HG03460 (cell line): Measurements from ENCODE around the gene ZC3H18.
A peak's percentile ranks its signal among the peaks of the same experiment; 100 is the strongest.

ENCODE experiments used
- ATAC-seq: cut with Tn5 transposase; IDR thresholded peaks from one replicate; pipeline ENCODE4 v1.9.1; 2021; ENCODE audit not compliant: unreplicated experiment

The ZC3H18 gene

DNA sequence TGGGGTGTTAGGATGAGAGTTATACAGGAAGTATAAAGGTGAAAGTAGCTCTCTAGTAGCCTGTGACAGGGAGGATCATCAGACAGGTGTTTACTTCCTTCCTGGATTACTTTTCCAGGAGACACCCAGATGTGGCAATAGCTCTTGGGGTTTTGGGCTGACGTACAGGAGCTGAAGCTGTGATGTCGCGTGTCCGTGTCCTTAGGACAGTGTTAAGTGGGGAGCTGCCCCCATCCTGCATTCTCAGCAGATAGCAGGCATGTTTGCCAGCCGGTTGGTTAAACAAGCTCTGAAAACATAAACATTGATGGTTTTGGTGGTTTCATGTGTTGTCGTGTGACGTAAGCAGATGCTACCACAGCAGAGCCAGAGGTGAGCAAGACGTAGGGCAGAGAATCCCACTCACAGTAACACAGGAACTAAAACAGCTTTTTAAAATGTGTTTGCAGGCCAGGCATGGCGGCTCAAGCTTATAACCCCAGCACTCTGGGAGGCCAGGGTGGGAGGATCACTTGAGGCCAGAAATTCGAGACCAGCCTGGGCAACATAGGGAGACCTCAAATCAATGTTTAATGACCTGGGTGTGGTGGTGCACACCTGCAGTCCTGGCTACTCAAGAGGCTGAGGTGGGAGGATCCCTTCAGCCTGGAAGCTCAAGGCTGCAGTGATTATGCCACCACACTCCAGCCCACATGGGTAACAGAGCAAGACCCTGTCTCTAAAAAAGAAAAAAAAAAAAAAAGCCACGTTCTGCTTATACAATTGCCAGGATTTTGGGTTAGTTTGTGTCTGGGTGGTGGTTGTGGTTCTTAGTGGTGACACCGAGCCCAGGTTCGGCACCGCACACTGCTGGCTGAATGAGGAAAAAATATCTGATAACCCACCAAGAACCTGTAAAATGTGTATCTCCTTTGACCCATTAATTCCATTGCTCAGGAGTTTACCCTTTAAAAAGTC is 49.9 kb downstream of the ZC3H18 start:
- ATAC-seq: no peak

DNA sequence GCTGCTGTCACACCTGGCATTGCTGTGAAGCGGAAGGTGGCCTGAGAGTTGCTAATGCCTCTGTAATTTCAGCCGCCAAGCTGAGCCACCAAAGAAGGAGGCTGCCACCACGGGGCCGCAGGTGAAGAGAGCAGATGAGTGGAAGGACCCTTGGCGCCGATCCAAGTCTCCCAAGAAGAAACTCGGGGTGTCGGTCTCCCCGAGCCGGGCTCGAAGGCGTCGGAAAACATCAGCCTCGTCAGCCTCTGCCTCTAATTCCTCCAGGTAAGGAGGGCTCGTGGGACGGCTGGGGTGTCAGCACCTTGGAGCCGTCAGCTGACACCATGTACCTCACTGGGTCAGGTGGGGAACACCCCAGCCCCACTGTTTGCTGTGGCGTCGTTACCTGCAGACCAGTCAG is 51.9 kb downstream of the ZC3H18 start:
- no peak for ATAC-seq

DNA sequence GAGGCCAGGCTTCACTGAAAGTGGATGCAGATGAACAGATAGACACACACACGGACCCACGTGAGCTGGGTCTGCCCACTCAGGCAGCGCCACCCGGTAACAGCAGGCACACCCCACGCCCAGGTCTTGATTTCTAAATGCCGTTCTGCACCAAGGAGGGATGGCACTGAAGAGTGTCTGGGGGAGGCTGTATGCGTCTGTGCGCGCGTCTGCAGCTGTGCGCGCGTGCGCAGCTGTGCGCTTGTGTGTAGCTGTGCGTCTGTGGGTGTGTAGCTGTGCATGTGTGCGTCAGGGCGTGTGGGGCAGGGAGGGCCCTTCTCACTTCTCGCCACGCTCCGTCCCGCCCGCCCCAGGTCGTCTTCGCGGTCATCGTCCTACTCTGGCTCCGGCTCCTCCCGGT is 52.7 kb downstream of the ZC3H18 start:
- no peak for ATAC-seq

DNA sequence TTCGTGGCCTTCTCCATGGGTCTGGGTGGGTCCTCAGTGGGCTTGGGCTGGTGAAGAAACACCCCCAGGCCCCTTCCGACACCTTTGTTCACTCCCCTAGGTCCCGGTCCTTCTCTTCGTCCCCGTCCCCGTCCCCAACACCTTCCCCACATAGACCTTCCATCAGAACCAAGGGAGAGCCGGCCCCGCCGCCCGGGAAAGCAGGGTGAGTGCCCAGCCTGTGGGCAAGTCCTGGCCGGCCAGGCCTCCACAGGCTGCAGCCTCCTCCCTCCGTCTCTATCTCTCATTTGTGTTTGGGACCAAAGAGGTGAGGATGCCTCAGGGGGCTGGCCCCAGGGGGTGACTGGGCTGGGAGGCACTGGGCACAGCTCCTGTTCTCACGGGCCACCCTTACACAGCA is 53.7 kb downstream of the ZC3H18 start:
- ATAC-seq: no peak

DNA sequence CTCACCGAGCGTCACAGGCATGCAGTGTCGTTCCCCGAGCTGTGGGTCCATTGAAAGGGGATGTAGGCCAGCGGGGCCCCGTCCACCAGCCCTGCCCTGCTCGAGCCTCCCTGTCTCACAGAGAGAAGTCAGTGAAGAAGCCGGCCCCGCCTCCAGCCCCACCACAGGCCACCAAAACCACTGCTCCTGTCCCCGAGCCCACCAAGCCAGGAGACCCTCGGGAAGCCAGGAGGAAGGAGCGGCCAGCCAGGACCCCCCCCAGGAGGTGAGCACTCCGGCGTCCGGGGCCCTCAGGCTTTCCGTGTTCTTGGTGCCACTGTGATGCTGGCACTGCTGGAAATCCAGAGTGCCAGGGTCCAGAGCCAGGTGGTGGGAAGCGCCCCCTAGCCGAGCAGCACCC is 54.3 kb downstream of the ZC3H18 start:
- no peak for ATAC-seq

DNA sequence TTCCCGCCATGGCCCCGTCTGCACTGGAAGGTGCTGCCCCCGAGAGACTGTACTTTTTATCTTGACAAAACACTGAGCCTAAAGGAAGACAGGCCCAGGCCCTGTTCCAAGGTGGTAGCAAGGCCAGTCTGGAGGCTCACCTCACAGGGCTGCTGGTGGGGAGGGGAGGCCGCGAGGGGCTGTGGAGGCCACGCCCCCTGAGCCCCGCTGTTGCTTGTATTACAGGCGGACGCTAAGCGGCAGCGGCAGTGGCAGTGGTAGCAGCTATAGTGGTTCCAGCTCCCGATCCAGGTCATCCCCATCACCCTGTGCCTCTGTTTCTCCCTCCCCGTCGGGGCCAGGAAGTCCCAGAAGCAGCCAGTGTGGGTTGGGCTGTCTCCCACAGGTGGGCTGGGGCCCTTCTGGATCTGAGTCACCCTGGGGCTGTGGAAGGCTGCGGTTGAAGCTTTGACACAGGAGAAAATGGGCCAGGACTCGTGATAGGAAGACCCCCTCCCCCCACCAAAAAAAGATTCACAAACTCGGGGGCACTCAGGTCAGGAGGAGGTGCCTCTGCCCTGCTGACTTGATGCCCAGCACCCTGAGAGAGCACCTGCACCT is 54.9 kb downstream of the ZC3H18 start:
- no peak for ATAC-seq

DNA sequence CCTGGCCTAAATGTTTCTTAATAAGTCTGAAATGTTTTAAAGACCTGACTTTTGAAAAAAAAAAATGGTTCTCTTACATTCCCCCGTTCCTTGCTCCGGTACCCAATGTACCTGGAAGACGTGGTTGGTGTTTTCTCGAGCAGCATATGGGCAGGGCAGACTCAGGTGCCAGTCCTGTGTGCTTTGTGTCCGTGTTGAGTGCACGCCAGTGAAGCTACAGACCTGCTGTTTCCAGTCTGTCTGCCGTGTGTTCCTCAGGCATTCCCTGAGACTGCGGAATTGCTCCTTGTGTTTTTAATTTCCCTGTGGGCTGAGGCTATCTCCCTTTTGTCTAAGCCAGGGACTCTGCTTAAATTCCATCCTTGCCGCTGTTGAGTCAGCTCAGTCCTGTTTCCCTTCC is 56.4 kb downstream of the ZC3H18 start:
- no peak for ATAC-seq

DNA sequence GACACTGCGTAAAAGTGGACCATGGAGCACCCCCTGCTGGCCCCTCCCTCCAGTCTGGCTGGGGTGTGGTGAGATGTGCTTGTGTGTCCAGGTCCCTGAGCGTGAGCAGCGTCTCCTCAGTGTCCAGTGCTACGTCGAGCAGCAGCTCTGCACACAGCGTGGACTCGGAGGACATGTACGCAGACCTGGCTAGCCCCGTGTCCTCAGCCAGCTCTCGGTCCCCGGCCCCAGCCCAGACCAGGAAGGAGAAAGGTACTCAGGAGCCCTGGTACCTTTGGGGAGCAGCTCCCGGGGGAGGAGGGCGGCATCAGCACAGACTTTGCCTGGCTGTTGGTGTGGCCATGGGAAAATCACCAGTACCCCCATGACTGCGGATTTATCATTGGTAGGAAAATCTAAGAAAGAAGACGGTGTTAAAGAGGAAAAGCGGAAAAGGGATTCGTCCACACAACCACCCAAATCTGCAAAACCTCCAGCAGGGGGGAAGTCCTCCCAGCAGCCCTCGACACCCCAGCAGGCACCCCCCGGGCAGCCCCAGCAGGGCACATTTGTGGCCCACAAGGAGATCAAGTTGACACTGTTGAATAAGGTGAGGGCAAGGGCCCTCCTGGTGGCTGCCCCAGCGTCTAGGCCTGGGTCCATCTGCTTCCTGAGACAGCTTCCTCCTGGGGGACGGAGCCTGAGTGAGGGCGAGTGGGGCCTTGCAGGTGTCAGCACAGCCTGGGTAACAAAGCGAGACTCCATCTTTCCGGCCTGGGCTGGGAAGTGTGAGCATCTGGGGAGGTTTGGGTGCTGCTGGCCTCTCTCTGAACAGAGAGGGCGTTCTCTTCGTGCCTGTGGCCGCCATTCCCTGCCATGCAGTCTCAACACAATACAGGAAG is 57.6 kb downstream of the ZC3H18 start:
- ATAC-seq: no peak

DNA sequence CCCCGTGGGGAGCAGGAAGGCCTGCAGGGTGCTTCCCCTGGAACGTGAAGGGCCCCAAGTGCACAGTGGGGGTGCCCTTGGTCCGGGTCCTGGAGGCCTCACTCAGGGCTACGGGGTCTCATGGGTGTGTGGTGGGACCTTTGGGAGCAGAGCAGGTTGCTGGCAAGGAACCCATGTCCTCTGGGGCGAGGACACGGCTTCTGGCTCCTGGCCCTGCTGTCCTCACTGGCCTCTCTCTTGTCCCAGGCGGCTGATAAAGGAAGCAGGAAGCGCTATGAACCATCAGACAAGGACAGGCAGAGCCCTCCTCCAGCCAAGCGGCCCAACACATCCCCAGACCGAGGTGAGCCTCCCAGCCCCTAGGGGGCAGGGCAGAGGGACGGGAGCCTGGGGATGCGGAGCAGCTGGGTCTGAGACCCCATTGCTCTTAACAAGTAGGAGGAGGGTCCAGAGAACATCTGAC is 58.3 kb downstream of the ZC3H18 start:
- ATAC-seq: no peak

DNA sequence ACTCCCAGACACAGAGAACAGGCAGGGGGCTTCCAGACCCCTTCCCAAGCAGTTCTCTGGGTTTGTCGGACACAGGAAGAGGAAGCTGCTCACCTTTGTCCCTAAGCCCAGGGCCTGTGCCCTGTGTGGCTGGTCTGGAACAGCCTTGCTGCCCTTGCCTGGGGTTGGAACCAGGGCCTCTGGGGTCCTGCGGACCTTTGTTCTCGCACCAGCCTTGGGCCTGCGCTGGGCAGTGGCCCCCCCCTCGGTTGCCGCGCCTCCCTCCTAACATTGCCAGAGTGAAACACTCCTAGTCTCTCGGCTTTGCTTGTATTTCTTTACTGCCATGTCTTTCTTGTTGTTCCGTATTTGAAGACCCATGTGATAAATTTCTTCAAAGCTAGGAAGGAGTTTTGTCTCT is 59.6 kb downstream of the ZC3H18 start:
- ATAC-seq: no peak

DNA sequence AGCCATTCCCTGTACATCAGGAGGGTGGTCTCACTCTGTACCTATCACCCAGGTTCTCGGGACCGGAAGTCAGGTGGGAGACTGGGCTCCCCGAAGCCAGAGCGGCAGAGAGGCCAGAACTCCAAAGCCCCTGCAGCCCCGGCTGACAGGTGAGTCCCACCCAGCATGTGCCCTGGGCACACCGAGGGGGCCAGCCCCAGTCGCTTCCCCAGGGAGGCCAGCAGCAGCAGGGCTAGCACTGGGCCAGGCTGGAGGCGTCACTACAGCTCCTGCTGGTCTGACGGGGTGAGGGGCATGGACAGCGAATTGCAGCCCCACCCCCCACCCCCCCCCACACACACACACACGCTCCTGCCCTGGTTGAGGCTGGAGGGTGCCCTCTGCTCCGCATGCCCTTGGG is 60.2 kb downstream of the ZC3H18 start:
- no peak for ATAC-seq

DNA sequence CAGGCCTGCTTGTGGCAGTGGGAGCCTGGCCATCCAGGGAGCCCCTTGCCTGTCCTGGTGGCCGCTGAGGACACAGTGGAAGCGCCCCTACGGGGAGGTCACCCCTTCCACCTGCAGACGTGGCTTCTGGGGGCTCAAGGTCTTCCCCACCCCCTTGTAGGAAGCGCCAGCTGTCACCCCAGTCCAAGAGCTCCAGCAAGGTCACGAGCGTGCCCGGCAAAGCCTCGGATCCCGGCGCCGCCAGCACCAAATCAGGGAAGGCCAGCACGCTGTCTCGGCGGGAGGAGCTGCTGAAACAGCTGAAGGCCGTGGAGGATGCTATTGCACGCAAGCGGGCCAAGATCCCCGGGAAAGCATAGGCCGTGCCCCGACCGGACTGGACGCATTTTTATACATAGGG is 60.7 kb downstream of the ZC3H18 start:
- ATAC-seq: no peak

DNA sequence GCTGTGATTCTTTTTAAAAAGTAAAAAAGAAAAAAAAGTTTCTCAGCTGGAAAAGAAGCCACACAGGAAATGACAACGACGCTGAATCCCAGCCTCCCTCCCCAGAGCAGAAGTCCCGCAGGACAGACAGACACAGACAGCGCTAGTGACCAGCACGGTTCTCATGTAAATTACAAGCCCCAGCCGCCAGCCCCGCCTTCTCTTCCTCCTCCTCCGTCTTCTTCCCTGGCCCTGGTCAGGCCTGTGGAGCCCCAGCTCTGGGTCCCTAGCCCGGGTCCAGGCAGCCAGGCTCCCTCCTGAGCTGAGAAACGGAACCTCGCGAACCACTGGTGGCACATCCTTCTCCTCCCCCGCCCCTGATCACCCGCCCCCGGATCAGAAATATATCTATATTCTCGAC is 61.2 kb downstream of the ZC3H18 start:
- no peak for ATAC-seq

DNA sequence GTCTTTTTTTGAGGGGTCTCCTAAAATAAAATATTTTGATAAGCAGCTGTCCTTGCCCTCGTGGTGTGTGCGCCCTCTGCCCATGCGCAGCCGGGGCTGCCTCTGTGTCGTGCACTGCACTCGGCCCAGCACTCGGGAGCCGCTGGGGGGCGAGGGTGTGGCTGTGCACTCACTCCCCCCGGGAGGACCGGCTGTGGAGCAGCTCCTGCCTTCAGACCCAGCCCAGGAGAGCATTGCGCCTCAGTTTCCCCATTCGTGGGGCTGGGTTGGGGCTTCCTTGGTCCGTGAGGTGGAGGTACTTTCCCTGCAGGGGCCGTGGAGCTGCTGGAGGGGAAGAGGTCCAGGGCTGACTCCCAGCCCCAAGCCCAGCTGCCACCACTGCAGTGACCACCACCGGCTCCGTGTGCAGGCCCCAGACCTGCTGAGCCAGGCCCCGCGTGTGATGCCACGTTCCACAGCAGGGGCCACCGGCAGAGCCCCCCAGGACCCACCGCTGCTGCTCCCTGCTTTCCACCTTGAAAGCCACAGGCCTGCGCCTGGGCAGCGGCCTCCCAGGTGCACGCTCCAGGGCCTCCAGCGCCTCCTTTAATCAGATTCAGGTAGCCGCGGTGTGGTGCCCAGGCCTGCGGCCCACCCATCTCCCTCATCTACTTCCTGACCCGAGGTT is 61.9 kb downstream of the ZC3H18 start:
- ATAC-seq: no peak

DNA sequence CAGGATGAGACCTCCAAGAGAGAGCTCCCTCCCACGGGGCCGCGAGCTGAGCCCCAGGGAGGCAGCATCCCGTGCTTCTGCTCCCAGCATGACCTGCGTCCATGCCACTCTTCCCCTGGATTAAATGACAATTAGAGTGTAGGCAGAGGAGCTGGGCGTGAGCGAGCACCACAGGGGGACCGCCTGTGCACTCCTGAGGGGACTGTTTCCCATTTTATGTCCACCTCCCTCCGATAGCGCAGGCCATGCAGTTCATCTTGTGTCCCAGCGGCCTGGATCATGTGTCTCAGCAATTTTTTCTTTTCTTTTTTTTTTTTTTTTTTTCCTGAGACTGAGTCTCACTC is 62.4 kb downstream of the ZC3H18 start:
- no peak for ATAC-seq

DNA sequence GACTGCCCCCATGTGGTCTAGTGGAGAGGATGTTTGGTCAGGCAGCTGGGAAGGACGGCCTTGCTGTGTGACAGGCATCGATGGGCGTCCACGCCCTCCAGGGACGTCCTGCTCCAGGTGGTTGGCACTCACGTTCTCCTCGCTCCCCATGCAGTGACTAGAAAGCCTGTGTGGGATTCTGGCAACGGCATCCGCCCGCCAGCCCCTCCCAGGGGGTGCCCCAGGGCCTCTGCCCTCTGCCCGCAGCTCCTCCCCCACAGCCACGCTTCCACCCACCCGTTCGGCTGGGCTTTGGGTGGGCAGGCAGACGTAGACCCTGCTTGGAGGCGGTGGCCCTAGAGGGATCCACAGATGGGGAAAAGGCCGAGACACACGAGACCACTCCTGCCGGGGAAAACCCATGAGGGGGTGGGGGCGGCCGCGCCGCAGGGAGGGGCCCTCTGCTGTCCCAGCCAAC is 63.5 kb downstream of the ZC3H18 start:
- ATAC-seq: peak; percentile 33

DNA sequence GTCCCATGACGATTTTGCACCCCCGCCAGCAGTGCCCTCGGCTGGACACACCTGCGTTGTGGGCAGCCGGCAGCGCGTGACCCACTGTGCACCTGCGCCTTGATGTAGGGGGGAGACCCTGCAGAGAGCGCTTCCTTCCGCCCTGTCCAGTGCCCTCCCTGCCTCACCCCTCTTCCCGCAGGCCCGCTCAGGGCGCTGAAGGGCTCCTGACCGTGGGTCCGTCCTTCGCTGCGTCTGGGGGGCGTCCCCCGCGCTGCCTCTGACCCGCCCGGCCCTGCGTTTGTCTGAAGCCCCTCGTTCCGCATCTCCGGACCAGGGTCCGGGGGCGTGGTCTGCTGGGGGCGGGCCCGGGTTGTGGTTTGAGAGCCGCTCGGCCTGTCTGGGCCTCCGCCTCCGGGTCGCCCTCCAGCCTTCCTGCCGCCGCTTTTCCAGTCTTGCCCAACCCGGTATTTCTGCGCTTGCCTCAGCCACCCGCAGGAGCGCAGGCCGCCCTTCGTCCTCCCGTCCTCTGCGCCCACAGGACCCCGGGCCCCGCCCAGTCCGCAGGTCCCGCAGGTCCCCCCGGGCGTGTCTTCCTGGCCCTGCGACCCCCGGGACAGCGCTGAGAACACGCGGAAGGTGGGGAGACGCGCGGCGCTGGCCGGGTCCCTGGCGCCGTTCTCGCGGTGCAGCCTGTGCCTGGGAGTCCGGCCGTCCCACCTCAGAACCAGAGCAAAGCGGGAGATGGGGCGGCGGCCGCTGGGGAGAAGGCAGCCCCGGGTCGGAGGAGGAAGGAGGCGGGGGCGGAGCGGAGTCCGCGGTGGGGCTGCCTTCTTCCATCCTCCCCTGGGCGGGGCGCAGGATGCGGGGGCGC is 64.2 kb downstream of the ZC3H18 start:
- peak; percentile 49 for ATAC-seq

DNA sequence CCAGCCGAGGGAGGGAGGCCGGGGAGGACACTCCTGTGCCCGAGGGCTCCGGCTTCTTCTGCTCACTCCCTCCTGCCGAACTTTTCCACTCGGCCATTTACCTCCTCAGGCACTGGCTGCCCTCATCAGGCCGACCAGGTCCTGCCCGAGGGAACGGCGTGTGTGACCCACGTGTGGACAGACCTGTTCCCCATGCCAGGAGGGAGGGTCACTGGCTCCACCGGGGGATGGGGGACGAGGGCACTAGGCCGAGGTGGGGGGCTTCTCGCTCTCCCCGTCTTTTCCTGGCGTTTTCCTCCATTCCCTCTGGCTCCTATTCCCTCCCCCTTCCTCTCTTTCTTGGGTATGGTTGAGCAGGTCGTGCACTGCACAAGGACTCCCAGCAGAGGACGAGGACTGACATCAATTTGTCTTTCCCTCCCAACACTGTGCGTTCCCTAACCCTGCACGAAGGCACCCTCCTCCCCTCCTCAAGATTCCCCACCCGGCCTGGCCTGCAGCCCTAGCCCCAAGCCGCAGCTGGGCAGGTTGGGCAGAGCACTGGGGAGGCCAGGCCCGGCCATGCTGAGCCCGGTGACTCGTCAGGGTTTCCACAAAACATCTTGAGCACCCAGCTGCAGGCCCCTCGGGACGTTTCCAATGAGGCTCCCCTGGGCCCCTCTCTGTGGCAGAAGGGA is 64.9 kb downstream of the ZC3H18 start:
- no peak for ATAC-seq

DNA sequence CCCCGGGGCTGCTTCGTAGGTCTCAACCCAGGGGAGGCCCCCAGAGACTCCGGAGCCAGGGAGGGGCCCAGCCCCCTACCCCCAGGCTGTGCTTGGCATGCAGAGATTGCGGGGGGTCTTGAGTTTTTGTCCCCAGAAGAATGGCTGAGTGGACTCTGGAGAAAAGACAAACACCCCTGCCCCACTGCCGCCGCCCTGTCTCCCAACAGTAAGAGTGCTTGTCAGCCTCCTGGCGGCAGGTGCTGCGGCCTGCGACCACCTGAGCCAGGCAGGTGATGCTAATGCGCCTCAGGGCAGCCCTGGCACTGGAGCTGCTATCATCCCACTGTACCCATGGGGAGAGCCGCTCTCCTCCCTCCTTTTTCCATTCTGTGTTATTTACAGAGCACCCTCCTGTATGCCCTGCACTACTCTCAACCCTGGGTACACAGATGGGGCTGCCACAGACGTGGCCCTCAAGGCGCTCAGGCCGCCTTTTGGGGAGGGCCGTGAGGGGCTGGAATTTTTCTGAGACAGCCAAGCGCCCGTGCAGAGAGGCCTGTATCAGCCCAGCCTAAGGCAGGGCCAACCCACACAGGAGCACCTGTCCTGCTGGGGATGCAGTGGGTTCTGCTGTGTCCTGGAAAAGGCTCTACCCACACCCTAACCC is 65.6 kb downstream of the ZC3H18 start:
- no peak for ATAC-seq
